Spinal cord (tissue), 10 donors: ENCODE measurements around the gene TAS1R3. TPM values are rescaled to one million over a fixed set of nuclear protein-coding genes. Genes with fewer than 3 reads are reported as not detected.
A peak's percentile ranks its signal among the peaks of the same experiment; 100 is the strongest.

ENCODE experiments used
- DNase-seq, 6 donors: peaks; one replicate each; pipeline versions ENCODE4 v3.0.0 to v3.0.0-alpha.2; 2013 to 2015; ENCODE audit warnings: low spot score in 6 of 6, low read depth in 4 of 6
- H3K27ac ChIP-seq: one replicate; pipeline ENCODE4 v1.5.1; 2013; ENCODE audit warnings: low read depth, low read length, control low read depth
- H3K27me3 ChIP-seq: one replicate; pipeline ENCODE4 v1.6.1; 2013; ENCODE audit warnings: low read length; ENCODE audit not compliant: control insufficient read depth, insufficient read depth
- H3K36me3 ChIP-seq: one replicate; pipeline ENCODE4 v1.6.1; 2013; ENCODE audit warnings: low read length; ENCODE audit not compliant: control insufficient read depth, insufficient read depth
- H3K4me1 ChIP-seq: one replicate; pipeline ENCODE4 v1.6.1; 2013; ENCODE audit warnings: low read length; ENCODE audit not compliant: control insufficient read depth, insufficient read depth
- H3K4me3 ChIP-seq: one replicate; pipeline ENCODE4 v1.5.1; 2013; ENCODE audit warnings: low read depth, low read length, control low read depth
- H3K9me3 ChIP-seq: one replicate; pipeline ENCODE4 v1.6.1; 2013; ENCODE audit warnings: low read length; ENCODE audit not compliant: control insufficient read depth, insufficient read depth
- WGBS: methylation state at CpG from one replicate; pipeline ENCODE4 v1.1.5; 2013; ENCODE audit warnings: missing lambda C conversion rate; ENCODE audit not compliant: insufficient coverage; 5-methylcytosine and 5-hydroxymethylcytosine counted together
- polyA plus RNA-seq, 2 donors: library from polyadenylated mRNA; unstranded; fragments of 120-200 nt; gene quantifications; one replicate each; pipeline ENCODE4 v1.2.1, GENCODE V29; 2013; ENCODE audit not compliant: insufficient read length in 2 of 2
- total RNA-seq, 2 donors: library from RNA; depleted of rRNA in 1 of 2; stranded (reverse); fragments of 120-200 nt in 1 of 2; fragments of >200 nt in 1 of 2; gene quantifications; one replicate each; pipeline versions ENCODE4 v1.2.3 to v1.2.4, GENCODE V29; 2013 to 2014
- donor health status: healthy.

TAS1R3 gene
- total and polyA plus RNA-seq, 4 donors: 0.10 to 0.98 (median 0.65) TPM

- Histone ChIP-seq H3K4me1 (peaks cover 34% of the 10 kb centered on the region), H3K27ac (no peak overlapping the region), H3K36me3 (peaks cover 81% of the 10 kb centered on the region), H3K4me3 (no peak overlapping the region), H3K9me3 (no peaks in the 10 kb centered on the region), H3K27me3 (no peaks in the 10 kb centered on the region)
- no peak for DNase-seq
- 81% methylated on average over 15 of the region's 15 CpGs for WGBS
These were observed 13.7 kb downstream of the TAS1R3 start for GRCh38 chr1:1344655-1345361.

DNA sequence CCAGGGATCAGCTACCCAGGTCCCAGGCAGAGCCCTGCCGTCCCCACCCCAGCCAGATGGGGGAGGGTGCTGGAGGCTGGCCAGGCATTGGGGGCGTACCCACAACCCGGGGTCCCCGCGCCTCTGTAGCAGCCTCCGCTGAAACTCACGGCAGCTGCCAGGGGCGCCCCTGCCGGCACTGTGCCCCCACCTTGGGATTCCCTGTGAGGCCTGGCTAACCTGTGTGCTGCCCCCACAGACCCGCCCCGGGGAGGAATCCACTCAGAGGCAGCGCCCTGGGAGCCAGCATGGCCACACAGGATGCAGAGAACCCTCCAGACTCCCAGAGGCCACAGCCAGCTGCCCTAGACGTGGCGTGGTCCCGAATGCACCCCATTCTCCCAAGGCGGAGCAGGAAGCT is 14.3 kb downstream of the TAS1R3 start:
- no peak for DNase-seq
- 87% methylated on average over 16 of the region's 16 CpGs for WGBS
- no peak overlapping the region for H3K27ac ChIP-seq
- peaks cover 75% of the 10 kb centered on the region for H3K36me3 ChIP-seq
- no peak overlapping the region for H3K4me3 ChIP-seq
- no peaks in the 10 kb centered on the region for H3K9me3 ChIP-seq
- peaks cover 34% of the 10 kb centered on the region for H3K4me1 ChIP-seq
- H3K27me3 ChIP-seq: no peaks in the 10 kb centered on the region

DNA sequence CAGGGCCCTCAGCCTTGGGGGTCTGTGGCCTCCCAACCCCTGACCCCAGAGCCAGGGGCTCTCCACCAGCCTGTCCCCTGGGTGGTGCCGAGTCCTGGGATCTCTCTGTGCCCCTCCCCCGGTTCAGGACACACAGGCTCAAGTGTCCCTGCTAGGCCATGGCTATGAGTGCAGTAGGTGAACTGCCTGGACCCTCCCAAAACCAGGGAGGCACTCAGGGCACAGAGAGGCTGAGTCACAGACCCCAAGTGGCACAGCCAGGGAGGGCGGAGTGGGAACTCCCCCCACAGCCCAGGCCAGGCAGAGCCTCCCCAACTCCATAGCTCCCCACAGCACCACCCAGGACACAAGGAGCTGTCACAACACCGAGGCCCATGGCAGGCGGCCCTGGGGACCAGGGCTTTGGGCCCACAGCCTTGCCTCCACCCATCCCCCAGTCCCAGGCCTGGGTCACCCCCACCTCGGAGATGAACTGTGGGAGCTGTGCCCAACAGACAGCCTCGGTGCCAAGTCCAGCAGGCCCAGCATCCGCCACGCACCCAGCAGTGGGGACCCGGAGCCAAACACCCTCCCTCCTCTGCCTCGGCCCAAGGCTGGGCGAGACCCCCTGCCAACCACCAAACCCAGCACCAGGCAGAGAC is 14.9 kb downstream of the TAS1R3 start:
- Histone ChIP-seq H3K27ac (no peak overlapping the region), H3K27me3 (no peaks in the 10 kb centered on the region), H3K36me3 (peaks cover 69% of the 10 kb centered on the region), H3K4me1 (peaks cover 34% of the 10 kb centered on the region), H3K9me3 (no peaks in the 10 kb centered on the region), H3K4me3 (no peak overlapping the region)
- 63% methylated on average over 11 of the region's 12 CpGs for WGBS
- no peak for DNase-seq

DNA sequence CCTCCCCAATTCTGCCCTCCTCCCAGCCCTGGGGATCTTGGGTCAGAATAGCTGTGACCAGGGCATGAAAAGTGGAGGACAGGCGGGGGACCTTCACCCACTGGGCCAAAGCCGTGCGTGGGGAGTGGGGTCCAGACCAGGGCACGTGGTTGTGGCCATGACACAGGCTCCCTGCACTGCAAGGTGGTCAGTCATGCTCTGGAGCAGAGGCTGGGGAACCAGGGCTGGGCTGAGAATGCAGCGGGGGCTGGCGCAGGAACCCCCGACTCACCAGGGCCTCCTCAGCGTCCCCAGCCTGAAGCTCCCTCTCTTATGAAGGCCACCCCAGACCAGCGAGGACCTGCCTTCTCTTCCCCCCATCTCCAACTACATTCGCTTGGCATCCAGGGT is 15.4 kb downstream of the TAS1R3 start:
- Histone ChIP-seq H3K27me3 (no peaks in the 10 kb centered on the region), H3K27ac (no peak overlapping the region), H3K9me3 (no peaks in the 10 kb centered on the region), H3K36me3 (peaks cover 64% of the 10 kb centered on the region), H3K4me1 (peaks cover 38% of the 10 kb centered on the region), H3K4me3 (no peak overlapping the region)
- WGBS: 90% methylated on average over 10 of the region's 10 CpGs
- no peak for DNase-seq

DNA sequence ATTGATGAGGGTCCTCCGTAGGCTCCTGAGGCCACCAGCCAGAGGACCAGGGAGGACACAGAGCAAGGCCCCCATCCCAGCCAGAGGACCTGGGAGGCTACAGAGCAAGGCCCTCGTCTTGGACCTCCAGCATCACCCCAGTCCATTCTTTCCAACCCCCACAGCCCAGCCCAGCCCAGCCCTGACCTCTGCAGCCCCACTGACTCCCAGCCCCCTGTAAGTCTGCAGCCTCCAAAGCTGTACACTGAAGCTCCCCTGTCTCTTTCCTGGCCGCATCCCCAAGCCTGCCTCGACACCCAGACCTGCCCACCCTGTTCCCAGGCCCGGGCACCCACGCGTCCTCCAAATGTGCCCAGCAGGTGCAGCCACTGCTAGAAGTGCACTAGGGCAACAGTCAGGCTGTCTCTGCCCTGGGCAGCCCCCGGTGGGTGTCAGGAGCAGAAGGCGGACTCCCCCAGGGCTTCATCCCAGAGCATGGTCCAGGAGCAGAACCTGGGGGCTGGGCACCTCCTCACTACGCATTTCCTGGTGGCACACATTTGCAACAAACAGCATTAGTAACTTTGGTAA is 16.0 kb downstream of the TAS1R3 start:
- no peaks in the 10 kb centered on the region for H3K9me3 ChIP-seq
- peaks cover 44% of the 10 kb centered on the region for H3K4me1 ChIP-seq
- 85% methylated on average over 9 of the region's 10 CpGs for WGBS
- H3K4me3 ChIP-seq: peak overlapping the region; percentile 56
- H3K27me3 ChIP-seq: no peaks in the 10 kb centered on the region
- peaks cover 64% of the 10 kb centered on the region for H3K36me3 ChIP-seq
- no peak for DNase-seq
- H3K27ac ChIP-seq: no peak overlapping the region

GRCh38 chr1:1347663-1348419 is 16.8 kb downstream of the TAS1R3 start:
- Histone ChIP-seq H3K9me3 (no peaks in the 10 kb centered on the region), H3K27me3 (no peaks in the 10 kb centered on the region), H3K36me3 (peaks cover 64% of the 10 kb centered on the region), H3K4me3 (peak overlapping the region; percentile 56), H3K4me1 (peaks cover 51% of the 10 kb centered on the region), H3K27ac (no peak overlapping the region)
- WGBS: 25% methylated on average over 22 of the region's 26 CpGs
- DNase-seq: no peak

DNA sequence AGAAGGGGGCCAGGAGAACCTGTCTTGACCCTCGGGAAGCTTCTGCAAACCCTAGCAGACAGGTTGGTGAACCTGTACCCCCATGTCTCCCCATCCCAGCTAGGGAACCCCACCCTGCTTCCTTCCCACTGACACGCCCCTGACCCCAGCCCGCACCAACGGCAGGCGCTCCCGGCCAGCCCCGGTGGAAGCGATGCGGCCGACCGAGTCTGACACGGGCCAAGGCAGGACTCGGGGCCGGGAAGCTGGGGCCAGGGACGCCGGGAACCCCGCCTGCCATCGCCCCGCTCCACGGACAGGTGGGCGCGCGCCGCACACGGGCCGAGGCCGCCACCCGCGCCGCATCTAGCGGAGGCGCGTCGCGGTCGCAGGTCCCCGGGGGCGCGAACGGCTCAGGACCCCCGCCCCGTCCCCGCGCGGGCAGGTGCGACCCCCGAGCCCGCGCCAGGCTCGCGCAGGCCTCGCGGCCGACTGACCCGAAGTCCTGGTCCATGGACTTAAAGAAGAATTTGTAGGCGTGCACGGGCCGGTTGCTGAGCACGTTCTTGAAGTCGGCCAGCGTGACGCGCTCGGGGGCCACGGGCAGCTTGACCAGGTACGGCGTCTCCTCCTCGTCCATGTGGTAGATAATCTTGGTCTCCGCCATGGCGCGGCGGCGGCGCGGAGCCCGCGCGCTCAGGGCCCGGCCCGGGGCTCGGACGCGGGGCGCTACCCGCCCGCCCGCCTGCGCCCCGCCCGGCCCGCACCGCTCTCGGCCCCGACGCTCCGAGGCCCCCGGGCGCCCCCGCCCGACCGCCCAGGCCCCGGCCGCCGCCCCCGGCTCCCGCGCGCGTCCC is 17.6 kb downstream of the TAS1R3 start:
- Histone ChIP-seq H3K4me1 (peaks cover 59% of the 10 kb centered on the region), H3K27me3 (peaks cover 6% of the 10 kb centered on the region), H3K27ac (no peak overlapping the region), H3K4me3 (peak overlapping the region; percentile 56), H3K36me3 (peaks cover 64% of the 10 kb centered on the region), H3K9me3 (no peaks in the 10 kb centered on the region)
- WGBS: under 1% methylated on average over 109 of the region's 109 CpGs
- DNase-seq: peak in 2 of 6 donors; percentile 49 to 55

DNA sequence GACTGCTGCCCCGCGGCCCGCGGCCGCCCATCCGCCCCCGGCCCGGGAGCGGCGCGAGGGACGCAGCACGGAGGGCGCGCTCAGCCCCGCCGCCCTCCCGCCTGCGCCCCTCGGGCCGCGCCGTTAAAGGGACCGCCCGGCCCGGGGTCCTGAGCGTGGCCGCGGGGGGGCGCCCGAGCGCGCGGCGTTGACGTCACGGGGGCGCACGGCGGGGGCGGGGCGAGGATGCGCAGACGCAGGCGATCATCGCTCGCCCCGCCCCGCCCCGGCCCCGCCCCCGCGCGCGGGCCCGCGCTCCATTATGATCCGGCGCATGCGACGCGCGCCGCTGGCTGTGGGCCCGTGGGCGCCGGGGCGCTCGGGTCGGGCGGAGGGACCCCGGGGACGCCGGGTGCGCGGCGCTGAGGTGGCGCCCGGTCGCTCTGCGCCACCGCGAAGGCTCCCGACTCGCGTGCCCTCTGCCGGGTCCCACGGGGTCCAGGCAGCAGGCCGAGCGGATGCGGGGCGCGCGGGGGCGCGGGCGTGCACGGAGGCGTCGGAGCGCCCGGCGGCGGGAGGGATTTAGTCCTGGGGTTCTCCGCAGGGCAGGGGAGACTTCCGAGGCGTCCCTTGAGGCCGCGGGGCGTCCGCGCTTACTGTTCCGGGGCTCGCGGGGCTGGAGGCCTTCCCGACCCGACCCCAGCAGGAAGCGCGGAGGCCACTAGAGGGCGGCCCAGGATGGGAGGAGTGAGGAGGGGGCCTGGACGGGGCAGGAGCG is 18.4 kb downstream of the TAS1R3 start, which contains the start of gene DVL1:
Gene DVL1, minus strand, starts transcription at position 163 of the 757 bp plus-strand sequence. CDS start 353 bp downstream, outside the sequence.
- Histone ChIP-seq H3K27me3 (peaks cover 11% of the 10 kb centered on the region), H3K9me3 (no peaks in the 10 kb centered on the region), H3K4me3 (peak within 1 kb of the TSS; percentile 56), H3K4me1 (peaks cover 66% of the 10 kb centered on the region), H3K36me3 (peaks cover 64% of the 10 kb centered on the region), H3K27ac (no peak within 1 kb of the TSS)
- WGBS: under 1% methylated on average over 107 of the region's 122 CpGs
- peak in 4 of 6 donors; percentile 54 to 91 (median 71) for DNase-seq
